Measurements from ENCODE around the gene RAET1E. TPM values are rescaled to one million over a fixed set of nuclear protein-coding genes. Genes with fewer than 3 reads are reported as not detected.

Gene RAET1E
- total and polyA plus RNA-seq, 4 donors: 0.56 to 0.98 (median 0.93) TPM

DNA sequence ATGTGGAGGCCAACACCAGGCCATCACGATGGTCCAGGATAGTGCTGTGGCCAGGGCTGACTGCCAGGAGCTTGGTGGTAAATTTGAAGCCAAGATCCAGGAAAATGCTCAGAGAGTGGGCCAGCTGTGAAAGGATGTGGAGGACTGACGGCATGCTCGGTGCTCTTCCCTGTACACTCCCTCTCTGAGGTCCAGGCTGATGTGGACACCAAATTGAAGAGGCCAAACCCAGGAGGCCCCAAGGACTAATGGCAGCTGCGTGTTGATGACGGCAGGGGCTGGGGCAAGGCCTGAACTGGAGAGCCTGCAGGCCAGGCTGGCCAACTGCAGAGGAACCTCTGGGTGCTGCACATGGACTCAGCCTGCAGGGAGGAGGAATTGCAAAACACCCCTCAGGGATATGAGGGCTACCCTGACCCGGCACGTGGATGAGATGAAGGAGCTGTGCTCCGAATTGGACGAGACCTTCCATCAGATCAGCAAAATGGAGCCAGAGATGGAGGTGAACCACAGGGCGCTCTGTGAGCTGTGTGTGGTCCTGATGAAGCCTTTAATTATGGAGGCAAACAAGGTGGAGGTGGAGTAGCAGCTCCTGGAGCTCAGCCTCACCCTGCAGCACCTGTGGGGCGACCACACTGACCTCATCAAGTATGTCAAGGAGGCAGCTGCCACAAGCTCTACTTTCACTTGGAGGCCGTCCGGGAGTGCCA, 6.9 kb upstream of the RAET1E start:
- H3K4me1 ChIP-seq (ENCODE audit: control insufficient read depth in 5 of 5, insufficient read depth in 5 of 5, low read length in 5 of 5): peaks cover 0 to 4% (median 0%) of the 10 kb centered on the region in 5 donors
- no peaks in the 10 kb centered on the region for H3K27me3 ChIP-seq (ENCODE audit: control insufficient read depth in 3 of 3, insufficient read depth in 3 of 3, low read length in 2 of 3)
- DNase-seq: no peak
- ATAC-seq (ENCODE audit: insufficient read depth, low FRiP score): no peak
- TF ChIP-seq, protein P1, sequence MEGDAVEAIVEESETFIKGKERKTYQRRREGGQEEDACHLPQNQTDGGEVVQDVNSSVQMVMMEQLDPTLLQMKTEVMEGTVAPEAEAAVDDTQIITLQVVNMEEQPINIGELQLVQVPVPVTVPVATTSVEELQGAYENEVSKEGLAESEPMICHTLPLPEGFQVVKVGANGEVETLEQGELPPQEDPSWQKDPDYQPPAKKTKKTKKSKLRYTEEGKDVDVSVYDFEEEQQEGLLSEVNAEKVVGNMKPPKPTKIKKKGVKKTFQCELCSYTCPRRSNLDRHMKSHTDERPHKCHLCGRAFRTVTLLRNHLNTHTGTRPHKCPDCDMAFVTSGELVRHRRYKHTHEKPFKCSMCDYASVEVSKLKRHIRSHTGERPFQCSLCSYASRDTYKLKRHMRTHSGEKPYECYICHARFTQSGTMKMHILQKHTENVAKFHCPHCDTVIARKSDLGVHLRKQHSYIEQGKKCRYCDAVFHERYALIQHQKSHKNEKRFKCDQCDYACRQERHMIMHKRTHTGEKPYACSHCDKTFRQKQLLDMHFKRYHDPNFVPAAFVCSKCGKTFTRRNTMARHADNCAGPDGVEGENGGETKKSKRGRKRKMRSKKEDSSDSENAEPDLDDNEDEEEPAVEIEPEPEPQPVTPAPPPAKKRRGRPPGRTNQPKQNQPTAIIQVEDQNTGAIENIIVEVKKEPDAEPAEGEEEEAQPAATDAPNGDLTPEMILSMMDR (IDR thresholded peaks at IDR 0.05; ENCODE audit: control extremely low read depth, extremely low read depth): no peak
- H3K9me3 ChIP-seq (ENCODE audit: control insufficient read depth in 4 of 4, insufficient read depth in 3 of 4, low read length in 3 of 4): peaks cover 0 to 8% (median 0%) of the 10 kb centered on the region in 4 donors
- 88 to 91% methylated on average over 13 of the region's 13 CpGs for WGBS, 2 donors
- no peak overlapping the region for H3K9ac ChIP-seq (ENCODE audit: insufficient read depth in 1 of 2, low read length in 2 of 2)
- H3K4me3 ChIP-seq: no peak overlapping the region
- no peaks in the 10 kb centered on the region for H3K36me3 ChIP-seq (ENCODE audit: control insufficient read depth in 4 of 4, insufficient read depth in 4 of 4, low read length in 4 of 4)
- H3K27ac ChIP-seq (ENCODE audit: low read depth in 1 of 2, low read length in 1 of 2): no peak overlapping the region

DNA sequence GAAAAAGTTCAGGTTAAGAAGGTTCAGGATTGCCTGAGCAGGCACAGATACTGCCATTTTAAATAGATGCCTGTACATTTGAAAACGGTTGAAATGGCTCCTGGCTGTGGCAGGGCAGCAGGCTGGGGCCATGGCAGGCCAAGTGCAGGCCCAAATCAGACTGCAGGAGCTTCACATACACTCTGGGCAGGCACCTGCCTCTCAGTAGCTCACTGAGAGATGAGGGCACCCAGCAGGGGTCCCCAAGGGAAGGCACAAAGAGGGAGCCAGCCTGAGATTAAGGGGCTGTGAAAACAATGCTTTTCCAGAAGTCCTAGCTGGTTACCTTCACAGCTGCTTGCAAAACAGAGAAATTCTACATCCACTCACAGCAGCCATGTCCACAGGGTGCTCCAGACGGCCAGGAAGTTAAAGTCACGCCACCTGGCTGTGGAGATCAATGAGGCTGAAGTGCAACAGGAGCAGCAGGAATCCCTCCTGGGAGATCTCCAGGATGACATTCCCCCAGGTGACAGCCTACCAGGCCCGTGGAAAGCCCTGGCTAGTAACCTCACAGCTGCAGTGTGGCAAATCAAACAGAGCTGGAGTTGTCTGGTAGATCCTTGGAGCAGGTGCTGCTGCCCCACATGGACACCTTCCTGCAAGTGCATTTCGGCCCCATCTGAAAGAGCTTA, 6.2 kb upstream of the RAET1E start:
- Histone ChIP-seq H3K9ac (ENCODE audit: insufficient read depth in 1 of 2, low read length in 2 of 2) (no peak overlapping the region), H3K4me1 (ENCODE audit: control insufficient read depth in 5 of 5, insufficient read depth in 5 of 5, low read length in 5 of 5) (peaks cover 0 to 4% (median 0%) of the 10 kb centered on the region in 5 donors), H3K27me3 (ENCODE audit: control insufficient read depth in 3 of 3, insufficient read depth in 3 of 3, low read length in 2 of 3) (no peaks in the 10 kb centered on the region), H3K9me3 (ENCODE audit: control insufficient read depth in 4 of 4, insufficient read depth in 3 of 4, low read length in 3 of 4) (peaks cover 0 to 8% (median 0%) of the 10 kb centered on the region in 4 donors), H3K27ac (ENCODE audit: low read depth in 1 of 2, low read length in 1 of 2) (no peak overlapping the region), H3K4me3 (no peak overlapping the region), H3K36me3 (ENCODE audit: control insufficient read depth in 4 of 4, insufficient read depth in 4 of 4, low read length in 4 of 4) (no peaks in the 10 kb centered on the region)
- DNase-seq (no peak), ATAC-seq (ENCODE audit: insufficient read depth, low FRiP score) (no peak)
- TF ChIP-seq, protein P1 (IDR thresholded peaks at IDR 0.05; ENCODE audit: control extremely low read depth, extremely low read depth): no peak
- WGBS, 2 donors: 82 to 94% methylated on average over 5 of the region's 5 CpGs

DNA sequence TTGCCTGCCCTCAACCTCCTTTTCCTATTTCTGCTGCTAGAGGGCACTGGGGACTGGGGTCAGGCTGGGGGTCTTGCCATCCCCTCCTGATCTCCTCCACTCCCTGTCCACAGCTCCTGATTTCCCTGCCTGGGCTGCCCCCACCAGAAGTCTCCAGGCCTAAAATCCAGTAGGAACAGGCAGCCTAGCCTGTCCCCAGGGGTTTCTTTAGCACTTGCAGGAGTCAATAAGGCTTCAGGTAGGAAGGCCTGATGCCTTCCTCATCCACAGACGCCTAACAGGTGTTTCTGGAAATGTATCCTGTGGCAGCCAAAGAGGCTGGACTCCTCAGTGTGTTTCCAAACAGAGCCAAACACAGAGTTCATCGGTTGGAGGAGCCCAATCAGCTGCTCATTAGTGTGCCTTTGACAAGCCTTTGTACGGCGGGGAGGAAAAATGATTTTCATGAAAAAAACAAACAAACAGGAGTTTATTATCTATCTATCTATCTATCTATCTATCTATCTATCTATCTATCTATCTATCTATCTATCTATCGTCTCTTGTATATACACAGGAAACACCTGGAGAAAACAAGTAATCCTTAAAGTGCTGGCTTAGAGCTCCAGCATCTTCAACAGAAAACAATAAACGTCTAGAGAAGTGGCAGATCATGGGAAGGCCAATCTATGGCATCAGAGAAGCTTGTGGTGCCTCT, 3.7 kb upstream of the RAET1E start:
- Histone ChIP-seq H3K4me1 (ENCODE audit: control insufficient read depth in 5 of 5, insufficient read depth in 5 of 5, low read length in 5 of 5) (peaks cover 0 to 7% (median under 1%) of the 10 kb centered on the region in 5 donors), H3K36me3 (ENCODE audit: control insufficient read depth in 4 of 4, insufficient read depth in 4 of 4, low read length in 4 of 4) (no peaks in the 10 kb centered on the region), H3K27ac (ENCODE audit: low read depth in 1 of 2, low read length in 1 of 2) (no peak overlapping the region), H3K27me3 (ENCODE audit: control insufficient read depth in 3 of 3, insufficient read depth in 3 of 3, low read length in 2 of 3) (no peaks in the 10 kb centered on the region), H3K4me3 (no peak overlapping the region), H3K9me3 (ENCODE audit: control insufficient read depth in 4 of 4, insufficient read depth in 3 of 4, low read length in 3 of 4) (peaks cover 0 to 3% (median 0%) of the 10 kb centered on the region in 4 donors), H3K9ac (ENCODE audit: insufficient read depth in 1 of 2, low read length in 2 of 2) (no peak overlapping the region)
- WGBS, 2 donors: 84 to 91% methylated on average over 6 of the region's 6 CpGs
- ATAC-seq (ENCODE audit: insufficient read depth, low FRiP score) (no peak), DNase-seq (no peak)
- TF ChIP-seq, protein P1 (IDR thresholded peaks at IDR 0.05; ENCODE audit: control extremely low read depth, extremely low read depth): no peak

Measured in lung (tissue), 12 donors.